ENCODE results near the gene MEF2C. TPM values are rescaled to one million over a fixed set of nuclear protein-coding genes. Genes with fewer than 3 reads are reported as not detected.

MEF2C gene
- total RNA-seq, 1 experiment from 2014 or later = 13.0 TPM

GRCh38 chr5:88881571-88881971, 1.4 kb downstream of the MEF2C start:
- intact Hi-C loops (cut with micrococcal nuclease) = loop anchor here (5.0 kb wide), 2 partner anchors 94 to 154 kb away; no protein-coding TSS in a partner anchor
- no TSS peak for BruUV-seq (replicated peaks)
- Histone ChIP-seq H3K36me3 (ENCODE audit: control insufficient read depth in 1 of 2, insufficient read depth in 2 of 2, low read length in 2 of 2) (no peaks in the 10 kb centered on the region), H3K4me1 (ENCODE audit: control insufficient read depth in 1 of 2, insufficient read depth in 2 of 2, low read length in 2 of 2) (peaks cover 19 to 36% of the 10 kb centered on the region in 2 experiments), H3K79me2 (ENCODE audit: insufficient read depth, low read length) (no peaks in the 10 kb centered on the region; the same call in 1 of the 2 replicates), H2AFZ (ENCODE audit: low read depth, low read length, poor library complexity, severe bottlenecking) (no peak overlapping the region), H3K27me3 (ENCODE audit: insufficient read depth, low read length) (no peaks in the 10 kb centered on the region), H3K27ac (ENCODE audit: low read depth, low read length) (no peak overlapping the region), H3K9me3 (ENCODE audit: control insufficient read depth in 1 of 2, insufficient read depth in 1 of 2, low read depth in 1 of 2, low read length in 2 of 2) (no peaks in the 10 kb centered on the region), H3K4me3 (replicated peaks in 1 of 2; ENCODE audit: low read depth in 1 of 2, low read length in 2 of 2) (peak overlapping the region in 1 of 2 experiments; percentile 65; a peak in 2 of 4 replicates), H3K9me2 (ENCODE audit: insufficient read depth) (no peaks in the 10 kb centered on the region), H3K9ac (ENCODE audit: low read length) (no peak overlapping the region), H3K4me2 (ENCODE audit: low read length) (peak overlapping the region; percentile 91), H4K20me1 (ENCODE audit: insufficient read depth) (no peaks in the 10 kb centered on the region)
- ATAC-seq (no peak), DNase-seq (ENCODE audit: low read depth, low spot score) (no peak)
- POLR2A ChIA-PET = no interaction called here
- no peak for TF ChIP-seq SP1 (IDR thresholded peaks at IDR 0.05; ENCODE audit: low read depth)
- TF ChIP-seq EGR1 (IDR thresholded peaks at IDR 0.05; ENCODE audit: low read depth) = no peak
- no peak for TF ChIP-seq YY1 (IDR thresholded peaks at IDR 0.05; ENCODE audit: extremely low read depth, insufficient replicate concordance, low read depth, low read length)
- no peak for TF ChIP-seq CTCF (IDR thresholded peaks at IDR 0.05 in 2 of 3, conservative IDR thresholded peaks at IDR 0.05 in 1 of 3; ENCODE audit: borderline replicate concordance in 1 of 3, insufficient read depth in 1 of 3, low read depth in 2 of 3, low read length in 2 of 3)
- TF ChIP-seq RAD21 (IDR thresholded peaks at IDR 0.05; ENCODE audit: low read depth) = no peak
- no peak for TF ChIP-seq FOSL1 (IDR thresholded peaks at IDR 0.05; ENCODE audit: low read depth)
- CTCF ChIA-PET = no interaction called here
- RAD21 ChIA-PET (ENCODE audit: low non-redundant PET in 1 of 2, low total read pairs in 2 of 2, uncharacterized antibody in 2 of 2, unreplicated experiment in 2 of 2) = no interaction called here

GRCh38 chr5:88880201-88880600, 2.8 kb downstream of the MEF2C start:
- CTCF ChIA-PET = no interaction called here
- Histone ChIP-seq H3K9ac (ENCODE audit: low read length) (no peak overlapping the region), H3K27ac (ENCODE audit: low read depth, low read length) (no peak overlapping the region), H3K36me3 (ENCODE audit: control insufficient read depth in 1 of 2, insufficient read depth in 2 of 2, low read length in 2 of 2) (no peaks in the 10 kb centered on the region), H3K4me3 (replicated peaks in 1 of 2; ENCODE audit: low read depth in 1 of 2, low read length in 2 of 2) (no peak overlapping the region), H2AFZ (ENCODE audit: low read depth, low read length, poor library complexity, severe bottlenecking) (no peak overlapping the region), H3K9me3 (ENCODE audit: control insufficient read depth in 1 of 2, insufficient read depth in 1 of 2, low read depth in 1 of 2, low read length in 2 of 2) (no peaks in the 10 kb centered on the region), H3K4me2 (ENCODE audit: low read length) (peak overlapping the region; percentile 18; the same call in 1 of the 2 replicates), H3K9me2 (ENCODE audit: insufficient read depth) (no peaks in the 10 kb centered on the region), H3K4me1 (ENCODE audit: control insufficient read depth in 1 of 2, insufficient read depth in 2 of 2, low read length in 2 of 2) (peaks cover 19 to 36% of the 10 kb centered on the region in 2 experiments), H4K20me1 (ENCODE audit: insufficient read depth) (no peaks in the 10 kb centered on the region), H3K27me3 (ENCODE audit: insufficient read depth, low read length) (no peaks in the 10 kb centered on the region), H3K79me2 (ENCODE audit: insufficient read depth, low read length) (no peaks in the 10 kb centered on the region; the same call in 1 of the 2 replicates)
- BruUV-seq (replicated peaks) = no TSS peak
- POLR2A ChIA-PET = no interaction called here
- RAD21 ChIA-PET (ENCODE audit: low non-redundant PET in 1 of 2, low total read pairs in 2 of 2, uncharacterized antibody in 2 of 2, unreplicated experiment in 2 of 2) = no interaction called here
- ATAC-seq (no peak), DNase-seq (ENCODE audit: low read depth, low spot score) (no peak)
- intact Hi-C loops (cut with micrococcal nuclease) = loop anchor here (5.0 kb wide), 2 partner anchors 93 to 153 kb away; no protein-coding TSS in a partner anchor
- TF ChIP-seq SIN3A (IDR thresholded peaks at IDR 0.05; ENCODE audit: low read depth) = no peak
- no peak for TF ChIP-seq POLR2A (IDR thresholded peaks at IDR 0.05; ENCODE audit: borderline replicate concordance, extremely low read depth, insufficient read depth, insufficient read length)
- TF ChIP-seq ATF3 (IDR thresholded peaks at IDR 0.05) = no peak
- TF ChIP-seq FOSL1 (IDR thresholded peaks at IDR 0.05; ENCODE audit: low read depth) = no peak
- TF ChIP-seq EZH2phosphoT487 (IDR thresholded peaks at IDR 0.05; ENCODE audit: borderline replicate concordance) = no peak
- TF ChIP-seq ELF1 (IDR thresholded peaks at IDR 0.05; ENCODE audit: borderline replicate concordance, low read depth) = no peak
- TF ChIP-seq RAD21 (IDR thresholded peaks at IDR 0.05; ENCODE audit: low read depth) = no peak
- TF ChIP-seq MAX (IDR thresholded peaks at IDR 0.05) = no peak
- TF ChIP-seq CTCF (IDR thresholded peaks at IDR 0.05 in 2 of 3, conservative IDR thresholded peaks at IDR 0.05 in 1 of 3; ENCODE audit: borderline replicate concordance in 1 of 3, insufficient read depth in 1 of 3, low read depth in 2 of 3, low read length in 2 of 3) = no peak
- TF ChIP-seq ZFX (IDR thresholded peaks at IDR 0.05) = no peak
- no peak for TF ChIP-seq YY1 (IDR thresholded peaks at IDR 0.05; ENCODE audit: extremely low read depth, insufficient replicate concordance, low read depth, low read length)
- TF ChIP-seq SRF (IDR thresholded peaks at IDR 0.05; ENCODE audit: low read depth) = no peak
- no peak for TF ChIP-seq EGR1 (IDR thresholded peaks at IDR 0.05; ENCODE audit: low read depth)
- TF ChIP-seq CBX3 (IDR thresholded peaks at IDR 0.05; ENCODE audit: low read depth) = no peak
